ENCODE data around the gene LBR.

DNA sequence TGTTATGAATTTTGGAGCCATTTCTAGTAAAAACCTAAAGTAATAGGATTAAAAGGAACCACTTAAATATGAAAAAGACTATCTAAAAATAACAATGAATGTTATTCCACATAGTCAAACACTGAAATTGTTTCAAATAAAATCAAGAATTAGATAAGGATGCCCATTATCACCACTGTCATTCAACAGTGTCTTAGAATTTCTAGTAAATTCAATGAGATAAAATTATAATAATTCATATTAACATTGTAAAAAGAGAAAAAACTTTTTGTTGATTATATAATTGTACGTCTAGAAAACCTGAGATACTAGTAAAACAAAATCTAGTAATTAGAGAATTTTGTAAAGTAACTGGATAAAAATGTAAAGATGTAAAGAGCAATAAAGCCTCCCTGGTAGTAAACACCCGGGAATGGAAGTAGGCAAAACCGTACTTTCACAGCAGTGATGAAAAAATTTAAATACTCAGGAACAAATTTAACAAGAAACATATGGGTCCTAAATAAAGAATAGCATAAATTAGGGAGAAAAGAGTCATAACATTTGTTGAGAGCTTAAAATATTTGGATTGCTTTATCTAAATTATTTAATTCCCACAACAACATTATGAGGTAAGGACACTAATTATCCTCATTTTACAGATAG lies 56.4 kb downstream of the LBR start:
- TF ChIP-seq, protein P1, sequence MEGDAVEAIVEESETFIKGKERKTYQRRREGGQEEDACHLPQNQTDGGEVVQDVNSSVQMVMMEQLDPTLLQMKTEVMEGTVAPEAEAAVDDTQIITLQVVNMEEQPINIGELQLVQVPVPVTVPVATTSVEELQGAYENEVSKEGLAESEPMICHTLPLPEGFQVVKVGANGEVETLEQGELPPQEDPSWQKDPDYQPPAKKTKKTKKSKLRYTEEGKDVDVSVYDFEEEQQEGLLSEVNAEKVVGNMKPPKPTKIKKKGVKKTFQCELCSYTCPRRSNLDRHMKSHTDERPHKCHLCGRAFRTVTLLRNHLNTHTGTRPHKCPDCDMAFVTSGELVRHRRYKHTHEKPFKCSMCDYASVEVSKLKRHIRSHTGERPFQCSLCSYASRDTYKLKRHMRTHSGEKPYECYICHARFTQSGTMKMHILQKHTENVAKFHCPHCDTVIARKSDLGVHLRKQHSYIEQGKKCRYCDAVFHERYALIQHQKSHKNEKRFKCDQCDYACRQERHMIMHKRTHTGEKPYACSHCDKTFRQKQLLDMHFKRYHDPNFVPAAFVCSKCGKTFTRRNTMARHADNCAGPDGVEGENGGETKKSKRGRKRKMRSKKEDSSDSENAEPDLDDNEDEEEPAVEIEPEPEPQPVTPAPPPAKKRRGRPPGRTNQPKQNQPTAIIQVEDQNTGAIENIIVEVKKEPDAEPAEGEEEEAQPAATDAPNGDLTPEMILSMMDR (IDR thresholded peaks at IDR 0.05) = no peak
- no peak for TF ChIP-seq POLR2A (IDR thresholded peaks at IDR 0.05)
